Neural progenitor cell (in vitro differentiated cells): ENCODE measurements around the gene DZIP1L. TPM values are rescaled to one million over a fixed set of nuclear protein-coding genes. Genes with fewer than 3 reads are reported as not detected.
A peak's percentile ranks its signal among the peaks of the same experiment; 100 is the strongest.

Source experiments
- DNase-seq: peaks from one replicate; pipeline ENCODE4 v3.0.0-alpha.2; 2016; ENCODE audit warnings: low spot score
- H2AFZ ChIP-seq: fragments of 200-600 bp; sonication (generic); replicated peaks from 2 replicates; pipeline ENCODE4 v1.6.1; 2016; ENCODE audit warnings: antibody characterized with exemption
- H3F3A ChIP-seq: fragments of 200-600 bp; sonication (generic); 2 replicates; pipeline ENCODE4 v1.6.1; 2016; ENCODE audit warnings: antibody characterized with exemption, low read depth
- H3K27ac ChIP-seq: fragments of 200-600 bp; sonication (generic); 2 replicates; pipeline ENCODE4 v1.5.1; 2016; ENCODE audit warnings: mild to moderate bottlenecking
- H3K27me3 ChIP-seq: fragments of 200-600 bp; sonication (generic); 2 replicates; pipeline ENCODE4 v1.6.1; 2016; ENCODE audit warnings: mild to moderate bottlenecking, moderate library complexity
- H3K36me3 ChIP-seq: fragments of 200-600 bp; sonication (generic); 2 replicates; pipeline ENCODE4 v1.5.1; 2016
- H3K4me1 ChIP-seq: fragments of 200-600 bp; sonication (generic); 2 replicates; pipeline ENCODE4 v1.6.1; 2016; ENCODE audit warnings: mixed run types
- H3K4me2 ChIP-seq: fragments of 200-600 bp; sonication (generic); 2 replicates; pipeline ENCODE4 v1.6.1; 2016
- H3K4me3 ChIP-seq: fragments of 200-600 bp; sonication (generic); 2 replicates; pipeline ENCODE4 v1.5.1; 2016
- H3K79me2 ChIP-seq: fragments of 200-600 bp; sonication (generic); 2 replicates; pipeline ENCODE4 v1.6.1; 2016; ENCODE audit warnings: low read depth
- H3K9ac ChIP-seq: fragments of 200-600 bp; sonication (generic); 2 replicates; pipeline ENCODE4 v1.6.1; 2016
- H3K9me3 ChIP-seq: fragments of 200-600 bp; sonication (generic); 2 replicates; pipeline ENCODE4 v1.5.1; 2016; ENCODE audit warnings: low read depth
- H4K20me1 ChIP-seq: fragments of 200-600 bp; sonication (generic); 2 replicates; pipeline ENCODE4 v1.6.1; 2016; ENCODE audit warnings: low read depth
- H3K27ac Mint-ChIP-seq: 3 replicates; pipeline ENCODE4 v1.8.0; 2021; ENCODE audit warnings: mixed read lengths
- H3K27me3 Mint-ChIP-seq: 2 replicates; pipeline ENCODE4 v1.8.0; 2022; ENCODE audit warnings: low read depth, mild to moderate bottlenecking, inconsistent platforms, moderate library complexity, mixed read lengths; ENCODE audit not compliant: insufficient read depth
- H3K36me3 Mint-ChIP-seq: 3 replicates; pipeline ENCODE4 v1.8.0; 2021; ENCODE audit warnings: mixed read lengths
- H3K4me1 Mint-ChIP-seq: 3 replicates; pipeline ENCODE4 v1.8.0; 2021; ENCODE audit warnings: mixed read lengths
- H3K4me3 Mint-ChIP-seq: 3 replicates; pipeline ENCODE4 v1.8.0; 2021; ENCODE audit warnings: mild to moderate bottlenecking, moderate library complexity, mixed read lengths
- H3K9me3 Mint-ChIP-seq: 3 replicates; pipeline ENCODE4 v1.8.0; 2020; ENCODE audit warnings: mixed read lengths
- CTCF ChIP-seq: fragments of 200-600 bp; sonication (generic); IDR thresholded peaks from 2 replicates; pipeline ENCODE4 v1.5.1; 2017; ENCODE audit warnings: antibody characterized with exemption, mild to moderate bottlenecking
- EZH2 ChIP-seq: fragments of 200-600 bp; sonication (generic); IDR thresholded peaks from 2 replicates; pipeline ENCODE4 v1.6.1; 2017; ENCODE audit warnings: antibody characterized with exemption, mild to moderate bottlenecking, moderate library complexity
- EZH2phosphoT487 ChIP-seq: fragments of 200-600 bp; sonication (generic); IDR thresholded peaks from 2 replicates; pipeline ENCODE4 v1.6.1; 2017; ENCODE audit warnings: antibody characterized with exemption
- total RNA-seq: library from RNA; depleted of rRNA; stranded (reverse); fragments of >200 nt; gene quantifications from 2 replicates; pipeline ENCODE4 v1.2.3, GENCODE V29; 2015; ENCODE audit warnings: low replicate concordance

DZIP1L gene
- total RNA-seq, 1 donor from 2014 or later = 10.4 TPM

- no peaks in the 10 kb centered on the region for H3F3A ChIP-seq
- TF ChIP-seq CTCF (no peak), EZH2phosphoT487 (no peak)
- no peaks in the 10 kb centered on the region for H3K79me2 ChIP-seq
- peaks cover 10% of the 10 kb centered on the region for H3K4me1 ChIP-seq
- Mint-ChIP-seq H3K27ac (no peak overlapping the region), H3K27me3 (peaks cover 2% of the 10 kb centered on the region), H3K9me3 (peaks cover 4% of the 10 kb centered on the region), H3K4me3 (no peak overlapping the region), H3K4me1 (peaks cover 8% of the 10 kb centered on the region), H3K36me3 (no peaks in the 10 kb centered on the region)
- H3K4me3 ChIP-seq = no peak overlapping the region
- no peaks in the 10 kb centered on the region for H3K36me3 ChIP-seq
- H3K9me3 ChIP-seq = no peaks in the 10 kb centered on the region
- H4K20me1 ChIP-seq = no peaks in the 10 kb centered on the region
- H3K4me2 ChIP-seq = no peak overlapping the region
- H3K9ac ChIP-seq = no peak overlapping the region
- H3K27ac ChIP-seq = no peak overlapping the region
- no peak for DNase-seq
- no peaks in the 10 kb centered on the region for H3K27me3 ChIP-seq
- H2AFZ ChIP-seq = peak overlapping the region; percentile 61
These were observed 10.3 kb upstream of the DZIP1L start for GRCh38 chr3:138125548-138126221.

GRCh38 chr3:138124706-138125355 is 9.4 kb upstream of the DZIP1L start:
- Histone ChIP-seq H3K4me1 (peaks cover 10% of the 10 kb centered on the region), H3K79me2 (no peaks in the 10 kb centered on the region), H3K36me3 (no peaks in the 10 kb centered on the region), H3K4me2 (no peak overlapping the region), H3K4me3 (no peak overlapping the region), H3K27me3 (no peaks in the 10 kb centered on the region), H3F3A (no peaks in the 10 kb centered on the region), H3K9me3 (no peaks in the 10 kb centered on the region), H2AFZ (no peak overlapping the region), H4K20me1 (no peaks in the 10 kb centered on the region), H3K27ac (no peak overlapping the region), H3K9ac (no peak overlapping the region)
- peaks cover 2% of the 10 kb centered on the region for H3K27me3 Mint-ChIP-seq
- DNase-seq = no peak
- no peak overlapping the region for H3K4me3 Mint-ChIP-seq
- H3K36me3 Mint-ChIP-seq = no peaks in the 10 kb centered on the region
- peaks cover 8% of the 10 kb centered on the region for H3K4me1 Mint-ChIP-seq
- TF ChIP-seq EZH2 (no peak), CTCF (no peak), EZH2phosphoT487 (no peak)
- H3K9me3 Mint-ChIP-seq = peaks cover 4% of the 10 kb centered on the region
- H3K27ac Mint-ChIP-seq = no peak overlapping the region

- no peaks in the 10 kb centered on the region for H3K36me3 ChIP-seq
- no peak overlapping the region for H3K27ac ChIP-seq
- peaks cover 4% of the 10 kb centered on the region for H3K9me3 Mint-ChIP-seq
- H3K4me3 ChIP-seq = no peak overlapping the region
- no peaks in the 10 kb centered on the region for H3K9me3 ChIP-seq
- no peak overlapping the region for H3K9ac ChIP-seq
- TF ChIP-seq EZH2phosphoT487 (no peak), CTCF (no peak), EZH2 (no peak)
- DNase-seq = no peak
- peaks cover 10% of the 10 kb centered on the region for H3K4me1 ChIP-seq
- H3K4me3 Mint-ChIP-seq = no peak overlapping the region
- no peaks in the 10 kb centered on the region for H4K20me1 ChIP-seq
- H3K4me2 ChIP-seq = no peak overlapping the region
- H3K79me2 ChIP-seq = no peaks in the 10 kb centered on the region
- H2AFZ ChIP-seq = no peak overlapping the region
- H3K36me3 Mint-ChIP-seq = no peaks in the 10 kb centered on the region
- H3K27me3 ChIP-seq = no peaks in the 10 kb centered on the region
- H3K27ac Mint-ChIP-seq = no peak overlapping the region
- no peaks in the 10 kb centered on the region for H3F3A ChIP-seq
- peaks cover 2% of the 10 kb centered on the region for H3K27me3 Mint-ChIP-seq
- H3K4me1 Mint-ChIP-seq = peaks cover 8% of the 10 kb centered on the region
These were observed 8.8 kb upstream of the DZIP1L start for GRCh38 chr3:138124188-138124587.
